GM18951 (cell line): ENCODE results near the gene NCAM2.

Experiments
- POLR2A ChIP-seq: IDR thresholded peaks from 4 replicates; pipeline ENCODE4 v1.6.1; 2011; ENCODE audit warnings: mild to moderate bottlenecking; ENCODE audit not compliant: insufficient read length, insufficient read depth; ENCODE audit errors: extremely low read depth
- in situ Hi-C: fragments of 300-500 bp; cut with MboI; formaldehyde crosslinking; loops from one replicate; pipeline ENCODE4 v1.12.0; 2022; ENCODE audit warnings: low sequenced_read_pairs, mixed read lengths, inconsistent platforms; ENCODE audit not compliant: unreplicated experiment

NCAM2 gene

GRCh38 chr21:21045518-21045917 is 47.3 kb downstream of the NCAM2 start:
- in situ Hi-C loops = no loop called here
- TF ChIP-seq POLR2A = no peak

- in situ Hi-C loops = no loop called here
- TF ChIP-seq POLR2A = no peak
Observed at GRCh38 chr21:21046063-21046462, 47.9 kb downstream of the NCAM2 start.

DNA sequence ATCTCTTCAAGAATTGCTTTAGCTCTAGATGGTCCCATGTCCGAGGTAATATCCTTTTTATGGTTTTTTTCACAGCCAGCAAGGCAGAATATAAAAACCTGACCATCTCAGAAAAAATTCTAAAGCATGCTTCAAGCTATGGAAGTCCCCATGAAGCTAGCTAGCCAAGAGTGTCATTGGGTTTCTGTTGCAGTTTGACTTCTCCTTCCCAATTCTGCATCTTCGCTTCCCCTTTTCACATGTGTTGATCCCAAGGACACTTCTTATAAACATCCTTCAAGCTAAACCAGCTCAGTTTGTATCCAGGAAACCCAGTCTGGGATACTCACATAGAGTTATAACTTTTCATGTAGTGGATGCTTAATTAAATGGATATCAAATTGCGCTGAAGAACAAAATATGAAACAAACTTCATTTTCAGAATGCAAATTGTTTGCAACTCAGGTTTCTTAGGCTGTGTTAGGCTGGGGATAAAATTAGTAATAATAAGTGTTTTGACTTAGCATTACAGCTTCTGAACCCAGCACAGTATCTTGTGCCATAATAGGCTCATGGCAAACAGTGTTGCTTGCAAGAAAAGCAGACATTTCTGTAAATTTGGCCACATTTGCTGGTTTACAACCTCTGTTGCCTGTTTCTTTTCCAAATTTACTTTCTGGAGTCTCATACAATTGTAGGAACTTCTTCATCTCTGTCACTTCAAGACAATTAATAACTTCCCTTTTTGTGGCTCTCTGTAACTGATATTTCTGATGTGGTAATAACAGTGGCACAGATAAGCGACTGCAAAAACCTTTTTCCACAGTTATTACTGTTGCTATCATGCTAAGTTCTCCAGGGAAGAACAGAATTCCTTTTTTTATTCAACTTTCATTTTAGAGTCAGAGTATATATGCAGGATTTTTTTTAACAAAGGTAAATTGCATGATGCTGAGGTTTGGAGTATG is 53.2 kb downstream of the NCAM2 start:
- TF ChIP-seq POLR2A = no peak
- in situ Hi-C loops = no loop called here

GRCh38 chr21:21052672-21053071 is 54.5 kb downstream of the NCAM2 start:
- no peak for TF ChIP-seq POLR2A
- in situ Hi-C loops = no loop called here

DNA sequence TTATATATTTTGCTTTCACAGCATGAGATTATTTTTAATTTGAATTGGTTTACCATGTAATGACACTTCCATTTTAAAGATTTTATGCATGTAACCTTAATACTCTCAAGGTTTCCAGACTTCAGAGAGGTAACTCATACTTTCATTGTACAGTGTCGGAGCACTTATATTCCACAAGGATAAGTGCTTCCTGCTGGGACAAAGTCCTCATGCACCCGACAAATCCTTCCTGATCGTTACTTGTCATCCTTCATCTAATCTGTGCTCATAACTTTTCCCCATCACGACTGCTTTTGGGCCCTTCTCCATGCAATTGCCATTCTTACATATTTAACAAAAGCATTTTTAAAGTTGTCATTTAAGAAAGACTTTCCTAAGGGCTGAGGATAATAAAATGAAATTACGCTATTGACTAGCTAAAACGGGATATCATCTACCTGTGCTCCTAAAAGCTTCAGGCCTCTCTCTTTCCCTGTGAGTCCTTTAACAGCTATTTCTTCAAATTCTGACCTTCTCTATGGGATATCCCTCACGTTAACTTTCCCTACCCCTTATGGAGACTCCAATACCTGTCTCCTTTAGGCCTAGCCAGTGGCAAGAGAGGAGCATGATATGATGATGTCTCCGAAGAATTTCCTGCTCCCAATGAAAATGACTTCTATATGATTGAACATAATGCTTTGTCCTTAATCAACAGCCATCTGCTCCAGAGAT is 59.3 kb downstream of the NCAM2 start:
- in situ Hi-C loops = no loop called here
- no peak for TF ChIP-seq POLR2A

- TF ChIP-seq POLR2A = no peak
- in situ Hi-C loops = no loop called here
Observed at GRCh38 chr21:21063828-21064227, 65.6 kb downstream of the NCAM2 start.

DNA sequence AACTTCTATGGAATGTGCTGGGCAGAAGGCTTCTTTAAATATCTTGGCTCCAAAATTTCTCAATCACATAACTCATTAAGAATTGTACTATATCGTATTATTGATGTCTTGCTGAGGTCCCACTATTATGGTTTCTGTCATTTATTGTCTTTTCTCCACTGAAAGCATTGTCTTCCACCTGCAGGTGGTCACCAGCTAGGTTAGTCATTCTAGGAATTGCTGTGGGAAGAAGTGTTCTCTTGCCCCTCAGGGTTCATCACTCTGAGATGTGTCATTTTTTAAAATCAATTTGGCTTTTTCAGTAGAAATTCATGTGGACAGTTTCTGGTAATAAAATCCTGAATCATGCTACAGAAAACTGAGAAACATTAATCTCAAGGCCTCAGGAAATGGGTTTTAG is 66.1 kb downstream of the NCAM2 start:
- in situ Hi-C loops = no loop called here
- TF ChIP-seq POLR2A = no peak

GRCh38 chr21:21067375-21067774 is 69.2 kb downstream of the NCAM2 start:
- in situ Hi-C loops = no loop called here
- TF ChIP-seq POLR2A = no peak

- no peak for TF ChIP-seq POLR2A
- in situ Hi-C loops = no loop called here
Observed at GRCh38 chr21:21074305-21074704, 76.1 kb downstream of the NCAM2 start.

GRCh38 chr21:21076051-21076450 is 77.8 kb downstream of the NCAM2 start:
- in situ Hi-C loops = no loop called here
- TF ChIP-seq POLR2A = no peak

DNA sequence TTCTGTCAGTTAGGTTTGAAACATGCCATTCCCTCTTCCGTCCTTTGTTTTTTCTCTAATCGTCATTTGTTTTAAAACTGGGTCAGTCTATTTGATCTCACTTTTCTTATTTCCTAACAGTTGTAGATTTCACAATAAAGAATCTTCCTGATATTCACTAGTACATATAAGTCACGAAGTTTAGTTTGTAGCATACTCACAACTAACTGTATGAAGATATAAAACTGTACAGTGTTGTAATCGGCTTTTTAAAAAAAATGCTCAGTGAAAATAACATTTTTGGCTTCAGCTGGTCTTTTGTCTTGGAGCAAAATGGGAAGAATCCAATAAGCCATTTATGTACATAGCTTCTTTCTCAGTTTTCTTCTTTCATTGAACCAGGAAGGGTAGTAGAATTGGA is 78.3 kb downstream of the NCAM2 start:
- TF ChIP-seq POLR2A = no peak
- in situ Hi-C loops = no loop called here

GRCh38 chr21:21079646-21080045 is 81.4 kb downstream of the NCAM2 start:
- TF ChIP-seq POLR2A = no peak
- in situ Hi-C loops = no loop called here

- no peak for TF ChIP-seq POLR2A
- in situ Hi-C loops = no loop called here
Observed at GRCh38 chr21:21084179-21084578, 86.0 kb downstream of the NCAM2 start.

- in situ Hi-C loops = no loop called here
- no peak for TF ChIP-seq POLR2A
Observed at GRCh38 chr21:21085206-21085605, 87.0 kb downstream of the NCAM2 start.
